HG03342 (cell line): ENCODE data around the gene DENND2D.

Experiments
- ATAC-seq: cut with Tn5 transposase; IDR thresholded peaks from one replicate; pipeline ENCODE4 v1.9.1; 2021; ENCODE audit warnings: mild to moderate bottlenecking, moderate library complexity; ENCODE audit not compliant: unreplicated experiment

The DENND2D gene

GRCh38 chr1:111203681-111204200, 3.3 kb upstream of the DENND2D start:
- ATAC-seq: peak; percentile 42

GRCh38 chr1:111202707-111203623, 2.5 kb upstream of the DENND2D start:
- no peak for ATAC-seq

GRCh38 chr1:111202366-111202706, 1.9 kb upstream of the DENND2D start:
- no peak for ATAC-seq

- ATAC-seq: no peak
Measured at GRCh38 chr1:111201275-111202090, 1.0 kb upstream of the DENND2D start.

GRCh38 chr1:111200802-111201161, 336 bp upstream of the DENND2D start:
- ATAC-seq: no peak

- no peak for ATAC-seq
Measured at GRCh38 chr1:111199329-111199728, 1.1 kb downstream of the DENND2D start.

GRCh38 chr1:111198836-111199235, 1.6 kb downstream of the DENND2D start:
- ATAC-seq: no peak

- ATAC-seq: no peak
Measured at GRCh38 chr1:111197598-111198284, 2.7 kb downstream of the DENND2D start.

- ATAC-seq: no peak
Measured at GRCh38 chr1:111196213-111196612, 4.2 kb downstream of the DENND2D start.

- no peak for ATAC-seq
Measured at GRCh38 chr1:111195002-111195684, 5.3 kb downstream of the DENND2D start.

- no peak for ATAC-seq
Measured at GRCh38 chr1:111193712-111194480, 6.5 kb downstream of the DENND2D start.

- no peak for ATAC-seq
Measured at GRCh38 chr1:111192658-111193519, 7.6 kb downstream of the DENND2D start.

GRCh38 chr1:111192074-111192473, 8.4 kb downstream of the DENND2D start:
- no peak for ATAC-seq

GRCh38 chr1:111191496-111191895, 8.9 kb downstream of the DENND2D start:
- no peak for ATAC-seq

GRCh38 chr1:111190931-111191451, 9.5 kb downstream of the DENND2D start:
- ATAC-seq: no peak

- no peak for ATAC-seq
Measured at GRCh38 chr1:111184663-111185062, 15.8 kb downstream of the DENND2D start.

GRCh38 chr1:111183308-111184069, 17.0 kb downstream of the DENND2D start:
- ATAC-seq: no peak

- ATAC-seq: no peak
Measured at GRCh38 chr1:111182052-111182451, 18.4 kb downstream of the DENND2D start.
